H1 (cell line): ENCODE results near the gene MYO9B. TPM values are rescaled to one million over a fixed set of nuclear protein-coding genes. Genes with fewer than 3 reads are reported as not detected.

ENCODE experiments used
- CTCF ChIA-PET: fragments of 300-600 bp; sonication (Branson Sonifier 250); formaldehyde crosslinking; loops from one replicate; lab custom pipeline; 2021; ENCODE audit not compliant: partially characterized antibody; lab: Charles Lee
- POLR2A ChIA-PET: fragments of 300-600 bp; sonication (Branson Sonifier 250); formaldehyde crosslinking; loops from one replicate; lab custom pipeline; 2021; ENCODE audit warnings: inconsistent platforms; ENCODE audit not compliant: partially characterized antibody; lab: Charles Lee
- DNase-seq, 2 experiments: peaks; one replicate each; pipeline versions ENCODE4 v3.0.0 to v3.0.0-alpha.2; 2010 to 2022; ENCODE audit warnings: low spot score in 2 of 2, low read depth in 1 of 2, mixed read lengths in 1 of 2
- FAIRE-seq: peaks from 2 replicates; lab custom pipeline; 2011; peaks lifted over from hg19 to GRCh38; lab: Jason Lieb, UNC
- H2AFZ ChIP-seq: 2 replicates; pipeline ENCODE4 v1.8.1; 2012; ENCODE audit warnings: low read length, inconsistent platforms
- H2AK5ac ChIP-seq: 2 replicates; pipeline ENCODE4 v1.6.1; 2013; ENCODE audit warnings: low read depth, low read length
- H2BK120ac ChIP-seq: replicated peaks from 2 replicates; pipeline ENCODE3; 2013; ENCODE audit warnings: low read depth, low read length, inconsistent platforms
- H2BK12ac ChIP-seq: 2 replicates; pipeline ENCODE4 v1.6.1; 2013; ENCODE audit warnings: low read depth, low read length
- H2BK15ac ChIP-seq: 2 replicates; pipeline ENCODE4 v1.6.1; 2013; ENCODE audit warnings: low read length
- H2BK20ac ChIP-seq: 2 replicates; pipeline ENCODE4 v1.6.1; 2013; ENCODE audit warnings: low read length
- H2BK5ac ChIP-seq: 2 replicates; pipeline ENCODE4 v1.6.1; 2013; ENCODE audit warnings: low read depth, low read length
- H3K14ac ChIP-seq: 2 replicates; pipeline ENCODE4 v1.6.1; 2013; ENCODE audit warnings: inconsistent platforms; ENCODE audit not compliant: insufficient read length
- H3K18ac ChIP-seq: 2 replicates; pipeline ENCODE4 v1.6.1; 2013; ENCODE audit warnings: low read length; ENCODE audit errors: extremely low read depth
- H3K23ac ChIP-seq: 2 replicates; pipeline ENCODE4 v1.6.1; 2013; ENCODE audit warnings: inconsistent platforms; ENCODE audit not compliant: insufficient read length
- H3K23me2 ChIP-seq: 2 replicates; pipeline ENCODE4 v1.6.1; 2013; ENCODE audit warnings: low read depth, low read length
- H3K27ac ChIP-seq: 2 replicates; pipeline ENCODE4 v1.6.1; 2011; ENCODE audit warnings: low read depth, low read length, inconsistent platforms
- H3K27me3 ChIP-seq, 4 experiments: replicated peaks in 1 of 4; 1 replicate in 1 of 4; 2 replicates in 3 of 4; pipeline versions ENCODE4 v1.6.1 to v1.8.1; 2011 to 2013; ENCODE audit warnings: low read length in 3 of 4, mild to moderate bottlenecking in 3 of 4, inconsistent platforms in 2 of 4, mixed read lengths in 2 of 4, moderate library complexity in 1 of 4; ENCODE audit not compliant: control insufficient read depth in 3 of 4, insufficient read depth in 3 of 4; ENCODE audit errors: extremely low read depth in 1 of 4
- H3K36me3 ChIP-seq, 4 experiments: 2 replicates each; pipeline versions ENCODE4 v1.6.1 to v1.8.1; 2011 to 2013; ENCODE audit warnings: mild to moderate bottlenecking in 4 of 4, low read length in 3 of 4, moderate library complexity in 2 of 4, control low read depth in 1 of 4, inconsistent platforms in 1 of 4; ENCODE audit not compliant: insufficient read depth in 4 of 4, control insufficient read depth in 2 of 4
- H3K4ac ChIP-seq: replicated peaks from 2 replicates; pipeline ENCODE3; 2013; ENCODE audit warnings: low read length, low read depth, mixed read lengths, inconsistent platforms; ENCODE audit not compliant: insufficient read length
- H3K4me1 ChIP-seq, 4 experiments: replicated peaks in 1 of 4; 1 replicate in 1 of 4; 2 replicates in 3 of 4; pipeline versions ENCODE4 v1.6.1 to v1.8.1; 2011 to 2013; ENCODE audit warnings: low read length in 3 of 4, inconsistent platforms in 2 of 4, mixed read lengths in 1 of 4; ENCODE audit not compliant: insufficient read depth in 4 of 4, control insufficient read depth in 3 of 4
- H3K4me2 ChIP-seq, 2 experiments: 2 replicates each; pipeline versions ENCODE4 v1.6.1 to v1.8.1; 2011 to 2013; ENCODE audit warnings: low read depth in 2 of 2, low read length in 2 of 2, control low read depth in 1 of 2, inconsistent platforms in 1 of 2, mild to moderate bottlenecking in 1 of 2; ENCODE audit not compliant: insufficient read depth in 1 of 2
- H3K4me3 ChIP-seq, 4 experiments: fragments of 200-600, 300-600 bp in 1 of 4; sonication (generic), shearing (Covaris generic), sonication (Bioruptor Twin) in 1 of 4; 2 replicates each; pipeline versions ENCODE4 v1.5.1 to v1.8.1; 2011 to 2016; ENCODE audit warnings: low read length in 4 of 4, low read depth in 3 of 4, control low read depth in 2 of 4, inconsistent platforms in 2 of 4, mild to moderate bottlenecking in 2 of 4, mixed read lengths in 1 of 4, moderate library complexity in 1 of 4; ENCODE audit not compliant: insufficient read depth in 2 of 4; ENCODE audit errors: extremely low read depth in 1 of 4
- H3K56ac ChIP-seq: replicated peaks from 2 replicates; pipeline ENCODE3; 2013; ENCODE audit warnings: low read depth, mild to moderate bottlenecking, mixed read lengths, low read length, inconsistent platforms; ENCODE audit not compliant: insufficient read length
- H3K79me1 ChIP-seq: 2 replicates; pipeline ENCODE4 v1.6.1; 2013; ENCODE audit warnings: low read depth, low read length, control low read depth
- H3K79me2 ChIP-seq, 2 experiments: 2 replicates each; pipeline versions ENCODE4 v1.6.1 to v1.8.1; 2012 to 2013; ENCODE audit warnings: low read length in 2 of 2, mild to moderate bottlenecking in 2 of 2, inconsistent platforms in 1 of 2; ENCODE audit not compliant: insufficient read depth in 2 of 2, control insufficient read depth in 1 of 2
- H3K9ac ChIP-seq, 4 experiments: replicated peaks in 1 of 4; 1 replicate in 1 of 4; 2 replicates in 3 of 4; pipeline versions ENCODE4 v1.6.1 to v1.8.1; 2011 to 2013; ENCODE audit warnings: low read depth in 3 of 4, low read length in 3 of 4, control low read depth in 2 of 4, mild to moderate bottlenecking in 2 of 4, moderate library complexity in 2 of 4, inconsistent platforms in 1 of 4; ENCODE audit errors: extremely low read depth in 1 of 4
- H3K9me3 ChIP-seq, 2 experiments: 2 replicates each; pipeline versions ENCODE4 v1.6.1 to v1.8.1; 2012 to 2013; ENCODE audit warnings: mild to moderate bottlenecking in 2 of 2, moderate library complexity in 2 of 2, control low read depth in 1 of 2, inconsistent platforms in 1 of 2, low read depth in 1 of 2, low read length in 1 of 2, mixed read lengths in 1 of 2; ENCODE audit not compliant: insufficient read depth in 2 of 2
- H4K20me1 ChIP-seq, 2 experiments: replicated peaks in 1 of 2; 2 replicates each; pipeline versions ENCODE3 to v1.8.1; 2011 to 2013; ENCODE audit warnings: inconsistent platforms in 2 of 2, low read length in 2 of 2, mild to moderate bottlenecking in 1 of 2; ENCODE audit not compliant: insufficient read depth in 2 of 2, control insufficient read depth in 1 of 2
- H4K5ac ChIP-seq: 2 replicates; pipeline ENCODE4 v1.6.1; 2013; ENCODE audit warnings: low read length, low read depth, mixed read lengths, inconsistent platforms; ENCODE audit not compliant: insufficient read length
- H4K8ac ChIP-seq: 2 replicates; pipeline ENCODE4 v1.8.0; 2013; ENCODE audit warnings: mild to moderate bottlenecking, moderate library complexity, low read length, inconsistent platforms; ENCODE audit not compliant: insufficient read depth; ENCODE audit errors: extremely low read depth
- H4K91ac ChIP-seq: replicated peaks from 2 replicates; pipeline ENCODE3; 2013; ENCODE audit warnings: low read length, mixed read lengths, inconsistent platforms; ENCODE audit not compliant: insufficient read length
- CHD2 ChIP-seq: IDR thresholded peaks from 2 replicates; pipeline ENCODE4 v1.6.1; 2012; ENCODE audit warnings: low read length, improper control_type of control experiment
- CTBP2 ChIP-seq: IDR thresholded peaks from 2 replicates; pipeline ENCODE4 v1.7.0; 2011; ENCODE audit warnings: borderline replicate concordance, mild to moderate bottlenecking, moderate library complexity, mixed read lengths, low read length; ENCODE audit not compliant: insufficient read depth, insufficient read length
- HDAC2 ChIP-seq, 2 experiments: fragments of 300-600 bp in 1 of 2; sonication (generic) in 1 of 2; IDR thresholded peaks; 2 replicates each; pipeline ENCODE4 v1.6.1; 2011 to 2012; ENCODE audit warnings: low read depth in 2 of 2, low read length in 2 of 2, mild to moderate bottlenecking in 2 of 2, moderate library complexity in 2 of 2, borderline replicate concordance in 1 of 2, inconsistent platforms in 1 of 2
- PHF8 ChIP-seq: fragments of 200-600 bp; sonication (generic); conservative IDR thresholded peaks from 2 replicates; pipeline ENCODE4 v1.7.1; 2012; ENCODE audit warnings: low read depth, mild to moderate bottlenecking, inconsistent platforms, low read length, moderate library complexity
- POLR2AphosphoS5 ChIP-seq: IDR thresholded peaks from 2 replicates; pipeline ENCODE4 v1.6.1; 2011; ENCODE audit warnings: low read depth, low read length
- RAD21 ChIP-seq, 2 experiments: IDR thresholded peaks in 1 of 2; conservative IDR thresholded peaks in 1 of 2; 2 replicates each; pipeline ENCODE4 v1.6.1; 2011; ENCODE audit warnings: low read depth in 2 of 2, low read length in 2 of 2, improper control_type of control experiment in 1 of 2, inconsistent platforms in 1 of 2, mild to moderate bottlenecking in 1 of 2, moderate library complexity in 1 of 2
- SUZ12 ChIP-seq: fragments of 200-600 bp; sonication (generic); IDR thresholded peaks from 2 replicates; pipeline ENCODE4 v1.6.1; 2012; ENCODE audit warnings: mild to moderate bottlenecking, inconsistent platforms, low read length, moderate library complexity, mixed read lengths
- ZNF274 ChIP-seq: IDR thresholded peaks from 2 replicates; pipeline ENCODE4 v1.7.0; 2012; ENCODE audit warnings: low read length, borderline replicate concordance; ENCODE audit errors: extremely low read depth
- WGBS, 2 experiments: shearing (Covaris generic) in 1 of 2; methylation state at CpG; one replicate each; pipeline versions ENCODE4 v1.1.6 to v1.1.7; 2013 to 2015; ENCODE audit warnings: low lambda C conversion rate in 2 of 2, mixed read lengths in 2 of 2, inconsistent platforms in 1 of 2, low coverage in 1 of 2, missing lambda C conversion rate in 1 of 2; ENCODE audit not compliant: insufficient replicate concordance in 2 of 2, insufficient coverage in 1 of 2, insufficient read length in 1 of 2; ENCODE audit errors: extremely low coverage in 1 of 2, missing lambda C conversion rate in 1 of 2; 5-methylcytosine and 5-hydroxymethylcytosine counted together
- polyA plus RNA-seq, 7 experiments: library from polyadenylated mRNA; depleted of rRNA in 3 of 7; stranded (reverse) in 5 of 7; unstranded in 2 of 7; fragments of >200 nt in 5 of 7; fragments of 200-250 nt in 2 of 7; gene quantifications; 1 replicate in 5 of 7; 2 replicates in 1 of 7; 4 replicates in 1 of 7; pipeline versions ENCODE4 v1.2.1 to v1.2.3, GENCODE V29; 2011 to 2013; ENCODE audit warnings: missing spikeins in 2 of 7, mixed read lengths in 2 of 7
- total RNA-seq: library from RNA; stranded (reverse); fragmentation: NEBNext Ultra II Directional; extraction: Animal tissue kit (Norgen Biotek cat#: 25700); gene quantifications from 2 replicates; pipeline ENCODE4 v1.2.1, GENCODE V29; 2021
- TF ChIP-seq, protein P1 (sequence below): IDR thresholded peaks from 2 replicates; pipeline ENCODE4 v1.6.1; 2012; ENCODE audit warnings: inconsistent platforms
- TF ChIP-seq, protein P2 (sequence below): IDR thresholded peaks from 2 replicates; pipeline ENCODE4 v1.6.1; 2012; ENCODE audit warnings: inconsistent platforms

The MYO9B gene
- total and polyA plus RNA-seq, 2 of the 8 experiments (the other 6 are each of a cell fraction or from before 2014, with no cell fraction given): 27.6 to 77.1 TPM

DNA sequence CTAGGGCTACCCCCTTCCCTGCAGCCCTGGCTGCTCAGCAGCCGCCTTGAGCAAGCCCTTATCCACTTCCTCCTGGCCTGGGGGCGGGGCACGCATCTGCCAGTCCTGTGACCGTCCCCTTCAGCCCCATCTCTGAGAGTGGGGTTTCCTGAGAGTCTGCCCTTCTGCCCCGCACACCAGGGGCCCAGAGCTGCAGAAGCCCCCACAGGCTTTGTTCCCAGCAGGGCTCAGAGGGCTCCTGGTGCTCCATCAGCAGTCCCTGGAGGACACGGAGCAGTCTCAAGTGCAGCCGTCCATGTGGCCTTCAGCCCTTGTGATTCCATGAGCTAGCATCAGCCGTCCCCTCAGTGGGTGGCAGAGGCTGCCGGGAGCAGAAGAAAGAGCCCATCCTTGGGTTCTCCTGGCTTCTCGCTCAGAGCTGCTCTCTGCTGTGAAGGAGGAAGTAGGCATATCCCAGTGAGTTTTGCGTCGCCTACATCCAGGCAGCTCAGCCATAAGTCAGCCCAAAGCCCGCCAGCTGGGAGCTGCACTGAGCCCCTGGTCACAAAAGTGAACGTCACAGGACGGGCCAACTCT lies 16.3 kb downstream of the MYO9B start:
- Histone ChIP-seq H2AFZ (no peak overlapping the region), H3K9me3 (no peaks in the 10 kb centered on the region), H4K20me1 (peaks cover 0 to 16% of the 10 kb centered on the region in 2 experiments), H3K27me3 (no peaks in the 10 kb centered on the region), H3K14ac (no peak overlapping the region), H3K18ac (no peak overlapping the region), H3K4me1 (peaks cover 0 to 5% (median 0%) of the 10 kb centered on the region in 4 experiments; a peak in 1 of 7 replicates), H4K91ac (no peak overlapping the region), H3K9ac (no peak overlapping the region; a peak in 1 of 7 replicates), H4K8ac (peak overlapping the region; percentile 36; the same call in 1 of the 2 replicates), H2BK20ac (no peak overlapping the region), H3K4me2 (no peak overlapping the region), H3K4me3 (no peak overlapping the region), H2BK120ac (no peak overlapping the region), H3K56ac (no peak overlapping the region), H2BK5ac (0 out of 2 replicates have a peak overlapping the region, but pooled peaks have one; percentile 44), H2BK12ac (no peak overlapping the region), H3K4ac (no peak overlapping the region), H4K5ac (no peak overlapping the region), H2AK5ac (no peak overlapping the region; the same call in 1 of the 2 replicates), H3K23me2 (no peaks in the 10 kb centered on the region), H3K36me3 (no peaks in the 10 kb centered on the region), H2BK15ac (0 out of 2 replicates have a peak overlapping the region, but pooled peaks have one; percentile 61), H3K27ac (no peak overlapping the region), H3K23ac (no peak overlapping the region), H3K79me1 (peaks cover 23% of the 10 kb centered on the region), H3K79me2 (peaks cover 0 to 40% of the 10 kb centered on the region in 2 experiments; a peak in 3 of 4 replicates)
- 89% methylated on average over 14 of the region's 15 CpGs; no CpG with 5 or more reads in 1 of the 2 experiments for WGBS, 2 experiments
- no peak for FAIRE-seq
- CTCF ChIA-PET: interaction anchor here (0.6 to 1.1 kb wide), 3 partner anchors 11 to 1612 kb away, joined by 3 read pairs; no protein-coding TSS in a partner anchor
- DNase-seq: no peak
- POLR2A ChIA-PET: interaction anchor here (0.6 to 1.1 kb wide), 3 partner anchors 19 to 192 kb away, joined by 3 to 5 read pairs (median 4); no protein-coding TSS in a partner anchor
- TF ChIP-seq SUZ12 (no peak), CHD2 (no peak), ZNF274 (no peak), PHF8 (no peak), POLR2AphosphoS5 (no peak), HDAC2 (IDR thresholded peaks at IDR 0.05; ENCODE audit: borderline replicate concordance in 1 of 2, low read depth in 2 of 2, low read length in 2 of 2) (no peak), RAD21 (IDR thresholded peaks at IDR 0.05 in 1 of 2, conservative IDR thresholded peaks at IDR 0.05 in 1 of 2; ENCODE audit: low read depth in 2 of 2, low read length in 2 of 2) (no peak), CTBP2 (no peak)
- TF ChIP-seq, protein P1, sequence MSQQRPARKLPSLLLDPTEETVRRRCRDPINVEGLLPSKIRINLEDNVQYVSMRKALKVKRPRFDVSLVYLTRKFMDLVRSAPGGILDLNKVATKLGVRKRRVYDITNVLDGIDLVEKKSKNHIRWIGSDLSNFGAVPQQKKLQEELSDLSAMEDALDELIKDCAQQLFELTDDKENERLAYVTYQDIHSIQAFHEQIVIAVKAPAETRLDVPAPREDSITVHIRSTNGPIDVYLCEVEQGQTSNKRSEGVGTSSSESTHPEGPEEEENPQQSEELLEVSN: no peak
- TF ChIP-seq, protein P2, sequence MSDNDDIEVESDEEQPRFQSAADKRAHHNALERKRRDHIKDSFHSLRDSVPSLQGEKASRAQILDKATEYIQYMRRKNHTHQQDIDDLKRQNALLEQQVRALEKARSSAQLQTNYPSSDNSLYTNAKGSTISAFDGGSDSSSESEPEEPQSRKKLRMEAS: no peak
